Dermis lymphatic vessel endothelial cell (primary cell): ENCODE data around the gene ANKRD55. TPM values are rescaled to one million over a fixed set of nuclear protein-coding genes. Genes with fewer than 3 reads are reported as not detected.

Experiments used
- total RNA-seq: library from RNA; depleted of rRNA; stranded (reverse); fragments of >200 nt; gene quantifications from 2 replicates; pipeline ENCODE4 v1.2.1, GENCODE V29; 2014

Gene ANKRD55
- total RNA-seq: 2.9 and 3.0 TPM in 2 replicates

DNA sequence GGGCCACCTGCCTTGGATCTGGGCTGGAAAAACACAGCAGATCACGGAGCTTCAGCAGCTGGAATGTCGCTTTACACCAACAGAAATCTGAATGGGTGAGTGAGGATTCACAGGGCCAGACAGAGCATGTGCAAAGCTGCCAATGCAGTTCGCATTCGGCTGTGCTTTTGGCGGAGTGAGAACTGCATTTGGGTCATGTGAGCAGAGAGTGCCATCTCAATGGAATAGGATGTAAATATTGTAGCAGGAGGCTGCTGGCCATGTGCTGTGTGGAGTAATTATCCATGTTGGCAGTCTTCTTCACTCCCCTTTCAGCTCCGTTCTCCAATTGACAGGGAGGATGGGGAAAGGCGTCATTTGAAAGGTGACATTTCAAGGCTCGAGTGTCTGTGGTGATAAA lies at the start of gene ANKRD55:
TSS of gene ANKRD55 (minus strand) at position 101 of the 400 bp plus-strand sequence. CDS start 417 bp downstream, outside the sequence.

Other genes starting within 250 kb of the ANKRD55 start
- gene IL6ST, start 238.4 kb downstream of the ANKRD55 start, total RNA-seq: 908 and 1,132 TPM in 2 replicates